PFSK-1 (cell line): Measurements from ENCODE around the gene TYK2.
A peak's percentile ranks its signal among the peaks of the same experiment; 100 is the strongest.

ENCODE experiments used
- POLR2AphosphoS5 ChIP-seq: IDR thresholded peaks from 2 replicates; pipeline ENCODE4 v1.6.1; 2012; ENCODE audit warnings: low read depth, mild to moderate bottlenecking, control low read depth, low read length, moderate library complexity
- SIN3A ChIP-seq: IDR thresholded peaks from 2 replicates; pipeline ENCODE4 v1.6.1; 2012; ENCODE audit warnings: mild to moderate bottlenecking, low read length, moderate library complexity, borderline replicate concordance; ENCODE audit not compliant: insufficient read depth
- TF ChIP-seq, protein P1 (sequence below), 2 experiments: IDR thresholded peaks; 2 replicates each; pipeline versions ENCODE4 v1.6.1 to v1.8.0; 2011 to 2012; ENCODE audit warnings: low read depth in 2 of 2, low read length in 2 of 2, control low read depth in 1 of 2, inconsistent platforms in 1 of 2, mild to moderate bottlenecking in 1 of 2, moderate library complexity in 1 of 2; ENCODE audit not compliant: insufficient read depth in 1 of 2

GRCh38 chr19:10380313-10381102 is at the start of gene TYK2:
- TF ChIP-seq, protein P1, sequence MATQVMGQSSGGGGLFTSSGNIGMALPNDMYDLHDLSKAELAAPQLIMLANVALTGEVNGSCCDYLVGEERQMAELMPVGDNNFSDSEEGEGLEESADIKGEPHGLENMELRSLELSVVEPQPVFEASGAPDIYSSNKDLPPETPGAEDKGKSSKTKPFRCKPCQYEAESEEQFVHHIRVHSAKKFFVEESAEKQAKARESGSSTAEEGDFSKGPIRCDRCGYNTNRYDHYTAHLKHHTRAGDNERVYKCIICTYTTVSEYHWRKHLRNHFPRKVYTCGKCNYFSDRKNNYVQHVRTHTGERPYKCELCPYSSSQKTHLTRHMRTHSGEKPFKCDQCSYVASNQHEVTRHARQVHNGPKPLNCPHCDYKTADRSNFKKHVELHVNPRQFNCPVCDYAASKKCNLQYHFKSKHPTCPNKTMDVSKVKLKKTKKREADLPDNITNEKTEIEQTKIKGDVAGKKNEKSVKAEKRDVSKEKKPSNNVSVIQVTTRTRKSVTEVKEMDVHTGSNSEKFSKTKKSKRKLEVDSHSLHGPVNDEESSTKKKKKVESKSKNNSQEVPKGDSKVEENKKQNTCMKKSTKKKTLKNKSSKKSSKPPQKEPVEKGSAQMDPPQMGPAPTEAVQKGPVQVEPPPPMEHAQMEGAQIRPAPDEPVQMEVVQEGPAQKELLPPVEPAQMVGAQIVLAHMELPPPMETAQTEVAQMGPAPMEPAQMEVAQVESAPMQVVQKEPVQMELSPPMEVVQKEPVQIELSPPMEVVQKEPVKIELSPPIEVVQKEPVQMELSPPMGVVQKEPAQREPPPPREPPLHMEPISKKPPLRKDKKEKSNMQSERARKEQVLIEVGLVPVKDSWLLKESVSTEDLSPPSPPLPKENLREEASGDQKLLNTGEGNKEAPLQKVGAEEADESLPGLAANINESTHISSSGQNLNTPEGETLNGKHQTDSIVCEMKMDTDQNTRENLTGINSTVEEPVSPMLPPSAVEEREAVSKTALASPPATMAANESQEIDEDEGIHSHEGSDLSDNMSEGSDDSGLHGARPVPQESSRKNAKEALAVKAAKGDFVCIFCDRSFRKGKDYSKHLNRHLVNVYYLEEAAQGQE (IDR thresholded peaks at IDR 0.05; ENCODE audit: insufficient read depth in 1 of 2, low read depth in 2 of 2, low read length in 2 of 2) = 0 out of 4 replicates have a peak, but pooled peaks of 1 of the 2 experiments have one; percentile 40
- peak; percentile 83 for TF ChIP-seq POLR2AphosphoS5
- TF ChIP-seq SIN3A = no peak; the same call in 1 of the 2 replicates
